G401.6 (cell line): Measurements from ENCODE around the gene XPNPEP2.
"Not testable (repeated sequence)": the region's sequence is repeated elsewhere in the genome, so short reads cannot be mapped to it uniquely, and the experiment has no call there.

Experiments used
- FAIRE-seq: peaks from 2 replicates; lab custom pipeline; 2012; peaks lifted over from hg19 to GRCh38; lab: Jason Lieb, UNC

XPNPEP2 gene

DNA sequence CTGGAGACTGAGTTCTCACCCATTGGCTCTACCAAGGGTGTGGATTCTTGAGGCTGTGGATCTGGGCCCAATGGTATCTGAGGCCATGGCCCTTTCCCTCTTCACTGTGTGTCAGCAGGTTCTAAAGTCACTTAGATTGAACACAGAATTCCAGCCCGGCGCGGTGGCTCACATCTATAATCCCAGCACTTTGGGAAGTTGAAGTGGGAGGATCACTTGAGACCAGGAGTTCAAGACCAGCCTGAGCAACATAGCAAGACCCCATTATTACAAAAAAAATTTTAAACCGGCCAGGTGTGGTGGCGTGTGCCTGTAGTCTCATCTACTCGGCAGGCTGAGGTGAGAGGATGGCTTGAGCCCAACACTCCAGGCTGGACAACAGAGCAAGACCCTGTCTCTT, 18.0 kb upstream of the XPNPEP2 start:
- no peak for FAIRE-seq

DNA sequence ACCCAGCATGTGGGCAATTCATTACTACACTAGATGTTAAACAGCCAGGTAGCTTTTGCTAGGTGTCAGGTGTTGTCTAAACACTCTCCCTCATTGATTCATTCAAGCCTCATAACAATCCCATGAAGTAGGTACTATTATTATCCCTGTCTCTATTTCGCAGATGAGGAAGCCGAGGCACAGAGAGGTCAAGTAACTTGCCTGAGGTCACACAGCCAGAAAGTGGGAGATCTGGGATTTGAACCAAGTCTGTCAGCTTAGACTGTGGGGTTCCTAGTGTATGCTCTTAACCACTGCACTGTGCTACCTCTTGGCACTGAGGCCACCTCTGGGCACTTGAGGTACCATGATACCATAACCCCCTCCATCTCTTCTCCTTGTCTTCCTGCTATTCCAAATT, 17.4 kb upstream of the XPNPEP2 start:
- FAIRE-seq = no peak

- no peak for FAIRE-seq
Observed at GRCh38 chrX:129721870-129722269, 16.9 kb upstream of the XPNPEP2 start.

- no peak for FAIRE-seq
Observed at GRCh38 chrX:129723511-129723910, 15.3 kb upstream of the XPNPEP2 start.

DNA sequence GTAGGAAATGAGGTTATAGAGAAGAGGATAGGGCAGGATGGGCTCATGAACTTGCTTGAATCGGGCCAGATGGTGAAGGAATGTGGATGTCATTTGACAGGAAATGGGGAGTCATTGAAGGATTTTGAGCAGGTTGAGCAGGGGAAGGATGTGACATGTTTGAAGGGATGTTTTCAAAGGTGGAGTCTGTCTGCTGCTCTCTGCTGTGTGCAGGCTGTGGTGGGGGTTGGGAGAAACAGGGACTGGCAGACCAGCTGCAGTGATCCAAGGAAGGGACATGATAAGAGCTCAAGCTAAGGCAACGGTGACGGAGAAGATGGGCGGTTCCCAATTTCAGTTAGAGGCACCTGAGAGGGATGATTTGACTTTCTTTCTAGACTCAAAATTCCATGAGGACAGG, 14.0 kb upstream of the XPNPEP2 start:
- FAIRE-seq = no peak

DNA sequence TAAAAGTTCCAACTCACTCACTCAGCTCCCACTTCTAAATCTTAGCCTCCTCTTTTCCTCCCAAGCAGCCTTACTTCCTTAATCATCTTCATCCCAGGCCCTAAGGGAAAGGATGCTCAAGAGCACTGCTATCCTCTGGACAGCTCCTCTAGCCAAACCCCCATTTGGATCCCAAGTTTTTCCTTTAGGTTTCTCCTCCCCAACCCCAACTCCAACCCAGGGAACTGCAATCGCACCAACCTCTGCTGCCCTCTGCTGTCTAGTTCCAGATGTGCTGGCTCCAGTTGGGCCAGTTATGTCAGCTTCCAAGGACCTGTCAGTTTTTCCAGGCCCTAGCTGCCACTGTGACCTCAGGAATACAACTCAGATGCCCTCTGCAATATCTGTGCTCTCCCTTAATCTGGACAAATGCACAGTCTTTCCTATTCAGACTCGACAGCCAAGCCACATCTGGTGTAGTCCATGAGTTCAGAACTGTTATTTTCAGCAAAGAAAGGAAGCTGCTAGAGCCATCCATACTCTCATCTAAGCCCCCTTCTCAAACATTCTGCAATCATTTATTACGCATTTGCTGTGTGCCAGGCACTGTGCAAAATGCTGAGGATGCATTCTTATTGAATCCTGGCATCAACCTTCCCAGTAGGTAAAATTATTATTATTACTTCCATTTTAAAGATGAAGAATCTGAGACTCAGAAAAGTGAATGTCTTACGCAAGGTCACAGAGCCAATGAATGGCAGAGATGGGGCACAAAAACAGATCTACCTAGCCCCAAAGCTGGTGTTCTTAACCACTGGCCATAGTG, 12.3 kb upstream of the XPNPEP2 start:
- FAIRE-seq = no peak

GRCh38 chrX:129728061-129728460, 10.7 kb upstream of the XPNPEP2 start:
- FAIRE-seq = no peak

- FAIRE-seq = no peak
Observed at GRCh38 chrX:129731228-129731627, 7.6 kb upstream of the XPNPEP2 start.

DNA sequence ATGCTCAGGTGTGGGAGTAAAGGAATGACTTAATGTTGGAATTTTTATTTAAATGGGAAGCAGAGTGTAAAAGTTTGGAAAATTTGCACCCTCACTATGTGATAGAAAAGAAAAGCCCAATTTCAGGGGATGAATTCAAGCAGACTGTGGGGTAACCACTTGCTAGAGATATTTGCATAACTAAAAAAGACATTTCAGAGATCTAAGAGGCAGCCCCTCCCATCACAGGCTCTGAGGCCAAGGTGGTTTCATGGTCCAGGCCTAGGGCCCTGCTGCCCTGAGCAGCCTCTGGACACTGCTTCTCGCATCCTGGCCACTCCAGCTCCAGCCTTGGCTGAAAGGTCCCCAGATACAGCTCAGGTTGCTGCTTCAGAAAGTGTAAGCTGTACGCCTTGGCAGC, 5.9 kb upstream of the XPNPEP2 start:
- no peak for FAIRE-seq

DNA sequence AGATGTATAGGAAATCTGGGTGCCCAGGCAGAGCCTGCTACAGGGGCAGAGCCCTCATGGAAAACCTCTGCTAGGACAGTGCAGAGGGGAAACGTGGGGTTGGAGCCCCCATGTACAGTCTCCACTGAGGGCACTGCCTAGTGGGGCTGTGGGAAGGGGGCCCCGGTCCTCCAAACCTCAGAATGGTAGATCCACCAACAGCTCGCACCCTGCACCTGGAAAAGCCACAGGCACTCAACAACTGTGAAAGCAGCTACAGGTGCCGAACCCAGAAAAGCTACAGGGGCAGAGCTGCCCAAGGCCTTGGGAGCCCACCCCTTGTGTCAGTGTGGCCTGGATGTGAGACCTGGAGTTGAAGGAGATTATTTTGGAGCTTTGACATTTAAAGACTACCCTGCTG, 5.4 kb upstream of the XPNPEP2 start:
- no peak for FAIRE-seq

DNA sequence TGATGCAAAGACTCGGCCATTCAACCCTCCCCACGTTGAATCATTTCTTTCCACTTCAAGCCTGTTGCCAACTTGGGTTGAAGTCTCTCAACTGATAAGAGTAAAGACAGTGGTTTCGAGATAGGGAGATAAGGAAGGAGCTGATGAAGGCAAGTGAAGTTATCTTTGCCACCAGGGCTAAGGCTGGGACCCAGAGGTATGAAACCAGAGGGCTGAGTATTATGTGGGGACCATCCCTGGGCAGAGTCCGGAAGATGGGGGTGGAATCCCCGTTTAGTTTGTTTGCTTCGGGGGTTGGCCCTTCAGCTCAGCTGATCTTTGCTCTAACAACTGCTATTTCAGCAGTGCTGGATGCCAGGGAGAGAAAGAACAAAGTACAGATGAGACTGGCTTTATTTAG, 2.3 kb upstream of the XPNPEP2 start:
- no peak for FAIRE-seq

DNA sequence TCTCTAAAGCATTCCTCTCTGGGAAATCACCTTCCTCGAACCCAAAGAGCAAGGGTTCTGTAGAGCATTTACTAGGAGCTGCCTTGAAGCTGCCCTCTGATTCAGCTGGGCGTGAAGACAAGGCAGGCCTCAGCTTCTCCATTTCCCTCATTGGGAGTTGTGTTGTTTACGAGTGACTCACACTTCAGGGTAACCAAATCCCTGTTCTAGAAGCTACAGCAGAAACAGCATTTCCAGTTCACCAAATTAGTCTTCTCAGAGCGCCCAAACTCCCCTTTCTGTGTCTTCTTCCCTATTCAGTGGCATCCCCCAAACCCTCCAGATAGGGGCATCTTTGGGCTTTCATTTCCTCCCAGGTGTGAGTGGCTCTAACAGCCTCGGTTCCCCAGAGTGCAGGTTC, 863 bp upstream of the XPNPEP2 start:
- no peak for FAIRE-seq

DNA sequence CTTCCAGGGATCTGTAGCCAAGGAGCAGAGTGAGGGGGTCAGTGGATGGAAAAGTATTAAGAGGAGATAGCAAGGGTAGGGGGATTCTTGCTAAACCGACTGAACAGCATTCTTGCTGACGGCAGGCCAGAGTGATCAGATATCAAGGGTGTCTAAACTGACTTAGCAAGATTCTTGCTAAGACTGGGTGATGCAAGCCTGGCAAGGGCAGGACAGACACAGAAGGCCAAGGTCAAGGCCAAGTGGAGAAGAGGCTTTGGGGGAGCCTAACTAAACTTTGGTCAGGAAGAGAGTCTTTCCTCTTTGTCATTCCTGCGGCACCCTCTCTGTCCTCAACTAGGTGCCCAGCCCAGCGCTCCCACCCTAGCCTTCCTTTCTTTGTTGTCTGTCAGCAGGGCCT, 799 bp downstream of the XPNPEP2 start:
- no peak for FAIRE-seq

DNA sequence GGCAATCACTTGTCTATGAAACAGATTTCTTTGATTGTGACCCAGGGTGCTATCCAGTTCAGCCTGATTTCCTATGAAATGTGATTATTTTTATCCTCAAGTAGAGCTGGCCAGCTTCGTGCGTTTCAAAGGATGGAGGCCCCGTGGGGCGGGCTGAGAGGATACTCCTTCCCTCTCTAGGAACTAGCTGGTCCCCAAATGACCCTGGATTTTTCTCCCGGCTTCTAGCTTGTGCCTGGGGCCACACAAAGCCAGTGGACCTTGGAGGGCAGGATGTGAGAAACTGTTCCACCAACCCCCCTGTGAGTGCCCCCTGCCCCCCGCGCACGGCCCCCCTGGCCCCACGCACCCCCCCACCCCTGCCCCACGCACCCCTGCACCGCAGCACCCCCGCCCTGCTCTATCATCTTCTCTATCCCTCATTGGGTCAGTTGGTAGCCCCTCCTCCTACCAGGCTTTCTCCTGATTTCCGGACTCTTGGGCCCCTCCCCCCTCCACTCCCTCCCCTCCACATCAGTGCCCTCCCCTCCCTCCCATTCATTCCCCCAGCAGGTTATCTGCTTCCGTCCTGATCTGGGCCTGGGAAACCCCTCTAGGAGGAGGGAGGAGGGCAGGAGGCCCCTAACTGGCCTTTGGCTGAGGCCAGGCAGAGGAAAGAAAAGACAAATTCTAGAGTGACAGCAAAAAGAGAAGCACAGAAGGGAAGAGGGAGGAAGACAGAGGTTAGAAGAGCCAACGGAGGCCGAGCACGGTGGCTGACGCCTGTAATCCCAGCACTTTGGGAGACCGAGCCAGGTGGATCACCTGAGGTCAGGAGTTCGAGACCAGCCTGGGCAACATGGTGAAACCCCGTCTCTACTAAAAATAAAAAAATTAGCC, 3.3 kb downstream of the XPNPEP2 start:
- FAIRE-seq = no peak

GRCh38 chrX:129742759-129743152, 4.0 kb downstream of the XPNPEP2 start:
- FAIRE-seq = not testable (repeated sequence)

- FAIRE-seq = no peak
Observed at GRCh38 chrX:129743821-129744220, 5.0 kb downstream of the XPNPEP2 start.

DNA sequence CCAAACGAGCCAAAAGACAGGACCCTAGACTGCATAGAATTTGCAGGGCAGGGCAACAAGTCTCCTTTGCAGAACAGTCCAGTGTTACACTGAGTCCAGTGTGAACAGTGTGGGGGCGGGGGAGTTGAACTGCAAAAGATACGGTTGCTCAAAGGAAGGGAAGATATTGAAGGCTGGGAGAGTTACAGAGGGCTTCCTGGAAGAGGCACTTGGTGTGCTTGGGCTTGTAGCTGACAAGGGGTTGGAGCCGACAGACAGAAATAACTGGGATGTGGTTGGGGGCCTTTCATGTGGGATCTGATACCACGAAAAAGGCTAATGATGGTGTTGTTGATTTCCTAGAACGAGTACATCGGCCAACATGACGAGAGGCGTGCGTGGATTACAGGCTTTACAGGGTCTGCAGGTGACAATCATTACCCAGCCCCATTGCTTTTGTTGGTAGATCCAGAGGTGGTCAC, 6.1 kb downstream of the XPNPEP2 start:
- FAIRE-seq = no peak

DNA sequence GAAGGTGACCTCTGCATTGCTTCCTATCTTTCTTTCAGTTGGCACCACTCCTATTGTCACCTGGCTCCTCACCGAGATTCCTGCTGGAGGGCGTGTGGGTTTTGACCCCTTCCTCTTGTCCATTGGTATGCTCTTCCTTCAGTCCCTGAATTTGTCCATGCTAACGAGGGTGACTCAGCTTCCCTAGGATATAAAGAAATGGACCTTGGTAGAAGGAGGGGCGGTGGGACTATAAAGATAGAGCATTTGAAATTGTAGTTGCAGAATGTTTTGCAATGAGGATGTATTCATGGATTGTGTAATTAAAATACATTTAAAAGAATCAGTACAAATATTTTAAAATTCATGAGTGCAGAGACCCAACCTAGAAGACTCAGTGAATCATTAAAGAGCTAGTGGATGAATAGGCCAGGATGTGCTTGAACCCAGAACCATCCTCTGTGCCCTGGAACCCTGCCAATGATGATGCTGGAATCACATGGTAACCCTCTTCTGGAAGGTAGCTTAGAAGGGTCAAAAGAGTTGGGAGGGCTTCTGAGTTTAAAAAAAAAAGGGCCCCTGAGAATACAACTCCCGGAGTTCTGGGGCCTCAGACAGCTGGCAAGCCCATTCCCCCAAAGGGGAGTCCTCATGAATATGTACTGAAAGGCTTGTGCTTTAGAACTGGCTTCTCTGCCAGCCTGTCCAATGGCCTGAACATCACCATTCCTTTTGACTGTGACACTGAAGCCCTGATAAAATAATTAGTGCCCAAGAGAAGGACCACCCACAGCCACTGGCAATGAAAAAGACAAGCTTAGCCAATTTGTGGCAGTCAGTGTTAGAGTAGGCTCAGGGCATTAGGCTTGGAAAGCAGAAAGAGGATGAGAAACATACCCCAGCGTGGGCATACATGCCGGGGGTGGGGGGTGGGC, 8.0 kb downstream of the XPNPEP2 start:
- no peak for FAIRE-seq

- no peak for FAIRE-seq
Observed at GRCh38 chrX:129747533-129747932, 8.8 kb downstream of the XPNPEP2 start.

- no peak for FAIRE-seq
Observed at GRCh38 chrX:129748305-129748704, 9.5 kb downstream of the XPNPEP2 start.

- no peak for FAIRE-seq
Observed at GRCh38 chrX:129749069-129749468, 10.3 kb downstream of the XPNPEP2 start.

GRCh38 chrX:129750971-129751370, 12.2 kb downstream of the XPNPEP2 start:
- FAIRE-seq = no peak
